Transverse colon (tissue), 4 donors: Measurements from ENCODE around the gene VAMP5. TPM values are rescaled to one million over a fixed set of nuclear protein-coding genes. Genes with fewer than 3 reads are reported as not detected.
"Not testable (repeated sequence)": the region's sequence is repeated elsewhere in the genome, so short reads cannot be mapped to it uniquely, and the experiment has no call there.

ENCODE experiments used
- DNase-seq: peaks from one replicate; pipeline ENCODE4 v3.0.0-alpha.2; 2019
- H3K27ac ChIP-seq, 4 donors: fragments of 200-600 bp; sonication (generic); 2 replicates each; pipeline ENCODE4 v1.5.1; 2016 to 2018; ENCODE audit warnings: inconsistent platforms in 4 of 4
- H3K27me3 ChIP-seq: fragments of 200-600 bp; sonication (generic); 2 replicates; pipeline ENCODE4 v1.5.1; 2017; ENCODE audit warnings: inconsistent platforms
- H3K36me3 ChIP-seq, 4 donors: fragments of 200-600 bp; sonication (generic); 2 replicates each; pipeline ENCODE4 v1.5.1; 2017 to 2019; ENCODE audit warnings: inconsistent platforms in 4 of 4
- H3K4me1 ChIP-seq, 4 donors: fragments of 200-600 bp; sonication (generic); 2 replicates each; pipeline ENCODE4 v1.5.1; 2017 to 2020; ENCODE audit warnings: inconsistent platforms in 4 of 4
- H3K4me3 ChIP-seq, 4 donors: fragments of 200-600 bp; sonication (generic); 1 replicate in 1 of 4; 2 replicates in 3 of 4; pipeline versions ENCODE4 v1.5.1 to v1.6.1; 2017 to 2019; ENCODE audit warnings: inconsistent platforms in 4 of 4
- H3K9me3 ChIP-seq, 2 donors: fragments of 200-600 bp; sonication (generic); 2 replicates each; pipeline ENCODE4 v1.5.1; 2017 to 2019; ENCODE audit warnings: inconsistent platforms in 2 of 2
- EP300 ChIP-seq: sonication (generic); formaldehyde crosslinking; IDR thresholded peaks from one replicate; pipeline ENCODE4 v1.6.1; 2017; ENCODE audit warnings: antibody characterized with exemption, low read depth
- POLR2A ChIP-seq: fragments of 450-650 bp; IDR thresholded peaks from one replicate; pipeline ENCODE4 v1.6.1; 2016; ENCODE audit warnings: antibody characterized with exemption, mild to moderate bottlenecking, moderate library complexity
- POLR2AphosphoS5 ChIP-seq, 3 donors: sonication (generic); formaldehyde crosslinking; IDR thresholded peaks; one replicate each; pipeline ENCODE4 v1.6.1; 2016; ENCODE audit warnings: antibody characterized with exemption in 3 of 3
- whole genome bisulfite sequencing, 2 donors: methylation state at CpG; one replicate each; pipeline ENCODE4 v1.1.5; 2018; ENCODE audit warnings: low coverage in 1 of 2; 5-methylcytosine and 5-hydroxymethylcytosine counted together
- in situ Hi-C, 4 donors: fragments of 200-750 bp; cut with MboI; loops; one replicate each; pipeline versions ENCODE4 v1.15.0 to v1.15.1; 2017; ENCODE audit warnings: low sequenced_read_pairs in 3 of 4, low pct_ligation_motif_present in 1 of 4, low pct_unique_long_range_greater_than_20kb in 1 of 4
- intact Hi-C: fragments of 100-400 bp; cut with DNase I; formaldehyde crosslinking; loops from one replicate; pipeline ENCODE4 v1.15.1; 2023; ENCODE audit warnings: low total_unique reads
- total RNA-seq, 4 donors: library from RNA; depleted of rRNA; stranded (reverse); fragments of >200 nt; gene quantifications; one replicate each; pipeline ENCODE4 v1.1.0, GENCODE V29; 2016
- TF ChIP-seq, protein P1 (sequence below), 5 experiments: fragments of 200-600 bp in 3 of 5; fragments of 450-650 bp in 2 of 5; sonication (generic) in 3 of 5; IDR thresholded peaks; 1 replicate in 2 of 5; 2 replicates in 3 of 5; pipeline ENCODE4 v1.5.1; 2016 to 2017; ENCODE audit warnings: antibody characterized with exemption in 5 of 5, inconsistent platforms in 3 of 5, mild to moderate bottlenecking in 2 of 5, moderate library complexity in 1 of 5

Gene VAMP5
- total RNA-seq, 4 donors from 2014 or later: 9.4 to 26.9 (median 17.1) TPM; not detected in 1

DNA sequence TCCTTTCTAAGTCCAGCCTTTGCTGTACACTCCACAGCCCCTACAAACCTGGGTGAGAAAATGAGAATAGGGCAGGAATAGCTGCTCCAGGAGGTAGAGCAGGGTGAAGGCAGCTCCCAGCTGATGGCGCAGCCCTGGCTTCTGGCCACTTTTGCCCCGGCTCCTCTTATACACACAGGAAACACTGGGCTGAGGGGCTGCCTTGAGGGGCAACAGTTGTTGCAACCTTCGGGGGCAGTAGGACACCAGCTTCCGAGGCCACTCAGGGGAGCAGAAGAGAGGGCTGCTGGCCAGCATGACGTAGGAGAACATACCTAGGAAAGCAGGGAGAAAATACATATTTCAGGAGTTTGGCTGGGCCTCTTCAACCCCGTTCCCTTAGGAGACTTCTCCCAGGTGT lies 31.0 kb upstream of the VAMP5 start:
- H3K4me3 ChIP-seq: no peak overlapping the region
- intact Hi-C loops: loop anchor here (2.0 kb wide), 1 partner anchor 132 kb away; no protein-coding TSS in a partner anchor
- H3K36me3 ChIP-seq: peaks cover 0 to 21% (median 10%) of the 10 kb centered on the region in 4 donors
- in situ Hi-C loops: loop anchor here in 2 of 4 donors (5.0 kb wide), 1 partner anchor 131 kb away; no protein-coding TSS in a partner anchor
- DNase-seq: no peak
- H3K4me1 ChIP-seq: no peaks in the 10 kb centered on the region
- no peaks in the 10 kb centered on the region for H3K9me3 ChIP-seq
- 71 to 79% methylated on average over 4 to 6 of the region's 6 CpGs for WGBS, 2 donors
- TF ChIP-seq POLR2A: no peak
- no peak overlapping the region for H3K27ac ChIP-seq
- no peaks in the 10 kb centered on the region for H3K27me3 ChIP-seq

DNA sequence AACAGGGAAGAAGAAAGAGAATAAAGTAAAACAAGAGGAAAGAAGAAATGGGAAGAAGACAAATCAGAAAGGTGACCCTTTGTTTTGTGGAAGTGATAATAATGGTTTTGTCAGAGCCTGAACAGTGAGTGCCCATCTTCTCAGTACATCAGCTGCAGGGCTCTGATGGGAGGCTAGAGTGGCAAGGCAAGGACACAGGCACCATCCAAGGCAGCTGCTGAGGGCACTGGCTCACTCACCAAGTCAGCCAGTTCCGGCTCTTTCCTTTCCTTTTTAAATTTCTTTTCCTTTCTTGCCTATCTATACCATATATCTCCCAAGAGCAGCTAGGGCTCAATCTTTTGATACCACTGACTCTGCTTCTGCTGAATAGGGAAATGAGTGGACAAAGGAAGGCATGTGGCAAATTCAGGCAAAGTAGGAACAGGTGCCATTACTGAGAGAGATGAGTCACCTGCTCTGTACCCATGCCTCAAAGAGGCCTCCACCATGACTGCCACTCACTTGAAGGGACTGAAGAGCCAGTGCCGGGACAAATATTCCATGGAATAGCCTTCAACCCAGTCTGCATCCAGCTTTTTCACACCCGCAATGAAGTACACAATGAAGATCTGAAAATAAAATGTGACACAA lies 29.1 kb upstream of the VAMP5 start:
- Histone ChIP-seq H3K4me3 (no peak overlapping the region), H3K27ac (no peak overlapping the region), H3K4me1 (peaks cover 2 to 14% (median 4%) of the 10 kb centered on the region in 4 donors), H3K9me3 (no peaks in the 10 kb centered on the region), H3K36me3 (peaks cover 0 to 21% (median 10%) of the 10 kb centered on the region in 4 donors), H3K27me3 (no peaks in the 10 kb centered on the region)
- intact Hi-C loops (no loop called here), in situ Hi-C loops (loop anchor here in 3 of 4 donors (5.0 kb wide), 1 partner anchor 133 kb away; no protein-coding TSS in a partner anchor)
- no peak for TF ChIP-seq POLR2A
- DNase-seq: no peak
- 76 to 94% methylated on average over 2 to 3 of the region's 3 CpGs for WGBS, 2 donors

DNA sequence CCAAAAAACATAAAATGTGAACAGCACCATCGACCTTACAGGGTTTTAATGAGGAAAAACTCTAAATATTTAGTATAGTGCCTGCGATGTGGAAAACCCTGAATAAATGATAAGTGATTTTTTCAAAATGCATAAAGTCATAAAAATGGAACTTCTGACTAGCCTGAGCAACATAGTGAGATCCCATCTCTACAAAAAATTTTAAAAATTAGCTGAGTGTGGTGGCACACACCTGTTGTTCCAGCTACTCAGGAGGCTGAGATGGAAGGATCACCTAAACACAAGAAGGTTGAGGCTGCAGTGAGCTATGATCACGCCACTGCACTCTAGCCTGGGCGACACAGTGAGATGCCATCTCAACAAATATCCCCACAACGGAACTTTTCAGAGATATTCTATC lies 27.1 kb upstream of the VAMP5 start:
- Histone ChIP-seq H3K36me3 (peaks cover 0 to 14% (median 6%) of the 10 kb centered on the region in 4 donors), H3K9me3 (no peaks in the 10 kb centered on the region), H3K4me1 (peaks cover 8 to 26% (median 13%) of the 10 kb centered on the region in 4 donors), H3K4me3 (no peak overlapping the region), H3K27me3 (no peaks in the 10 kb centered on the region), H3K27ac (no peak overlapping the region)
- in situ Hi-C loops (loop anchor here in 1 of 4 donors (5.0 kb wide), 1 partner anchor 135 kb away; no protein-coding TSS in a partner anchor), intact Hi-C loops (no loop called here)
- 90 to 92% methylated on average over 2 to 5 of the region's 5 CpGs for WGBS, 2 donors
- no peak for DNase-seq
- TF ChIP-seq, protein P1, sequence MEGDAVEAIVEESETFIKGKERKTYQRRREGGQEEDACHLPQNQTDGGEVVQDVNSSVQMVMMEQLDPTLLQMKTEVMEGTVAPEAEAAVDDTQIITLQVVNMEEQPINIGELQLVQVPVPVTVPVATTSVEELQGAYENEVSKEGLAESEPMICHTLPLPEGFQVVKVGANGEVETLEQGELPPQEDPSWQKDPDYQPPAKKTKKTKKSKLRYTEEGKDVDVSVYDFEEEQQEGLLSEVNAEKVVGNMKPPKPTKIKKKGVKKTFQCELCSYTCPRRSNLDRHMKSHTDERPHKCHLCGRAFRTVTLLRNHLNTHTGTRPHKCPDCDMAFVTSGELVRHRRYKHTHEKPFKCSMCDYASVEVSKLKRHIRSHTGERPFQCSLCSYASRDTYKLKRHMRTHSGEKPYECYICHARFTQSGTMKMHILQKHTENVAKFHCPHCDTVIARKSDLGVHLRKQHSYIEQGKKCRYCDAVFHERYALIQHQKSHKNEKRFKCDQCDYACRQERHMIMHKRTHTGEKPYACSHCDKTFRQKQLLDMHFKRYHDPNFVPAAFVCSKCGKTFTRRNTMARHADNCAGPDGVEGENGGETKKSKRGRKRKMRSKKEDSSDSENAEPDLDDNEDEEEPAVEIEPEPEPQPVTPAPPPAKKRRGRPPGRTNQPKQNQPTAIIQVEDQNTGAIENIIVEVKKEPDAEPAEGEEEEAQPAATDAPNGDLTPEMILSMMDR (IDR thresholded peaks at IDR 0.05): no peak
- TF ChIP-seq POLR2AphosphoS5 (IDR thresholded peaks at IDR 0.05) (no peak), POLR2A (no peak), EP300 (no peak)

DNA sequence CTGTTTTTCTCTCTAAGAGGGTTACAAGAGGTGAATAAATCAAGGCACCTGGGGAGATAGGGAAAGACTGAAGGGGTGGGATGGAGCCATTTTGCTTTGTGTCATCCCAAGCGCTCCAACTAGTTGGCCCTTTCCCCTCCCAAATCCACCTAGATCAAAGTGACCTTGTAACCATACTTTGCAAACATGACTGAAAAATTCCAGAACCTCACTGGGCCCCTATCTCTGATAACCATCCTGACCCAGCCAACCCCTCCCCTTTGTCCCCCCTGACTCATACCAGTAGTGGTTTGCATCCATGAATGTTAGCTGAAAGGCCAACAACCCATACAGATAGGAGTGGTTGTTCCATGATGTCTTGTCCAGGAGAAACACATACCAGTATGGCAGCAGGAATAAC lies 26.1 kb upstream of the VAMP5 start:
- no peak for TF ChIP-seq EP300
- no peak for TF ChIP-seq POLR2AphosphoS5 (IDR thresholded peaks at IDR 0.05)
- no peak for TF ChIP-seq POLR2A
- TF ChIP-seq, protein P1 (IDR thresholded peaks at IDR 0.05): no peak
- in situ Hi-C loops: loop anchor here in 1 of 4 donors (5.0 kb wide), 1 partner anchor 136 kb away; no protein-coding TSS in a partner anchor
- H3K27ac ChIP-seq: no peak overlapping the region
- H3K36me3 ChIP-seq: peaks cover 0 to 14% (median 3%) of the 10 kb centered on the region in 4 donors
- whole genome bisulfite sequencing, 2 donors: 95 to 100% methylated on average over 1 of the region's 1 CpG
- H3K4me3 ChIP-seq: no peak overlapping the region
- DNase-seq: no peak
- no peaks in the 10 kb centered on the region for H3K9me3 ChIP-seq
- H3K4me1 ChIP-seq: peaks cover 9 to 28% (median 13%) of the 10 kb centered on the region in 4 donors
- H3K27me3 ChIP-seq: no peaks in the 10 kb centered on the region
- intact Hi-C loops: no loop called here

DNA sequence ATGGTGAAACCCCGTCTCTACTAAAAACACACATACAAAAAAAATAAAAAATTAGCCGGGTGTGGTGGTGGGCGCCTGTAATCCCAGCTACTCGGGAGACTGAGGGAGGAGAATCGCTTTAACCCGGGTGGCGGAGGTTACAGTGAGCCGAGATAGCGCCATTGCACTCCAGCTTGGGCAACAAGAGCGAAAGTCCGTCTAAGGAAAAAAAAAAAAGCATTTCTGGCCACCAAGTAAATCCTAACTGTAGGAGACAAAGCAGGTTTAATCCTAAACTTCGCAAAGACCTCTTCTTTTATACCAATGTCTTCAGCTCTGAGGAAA lies 23.9 kb upstream of the VAMP5 start:
- in situ Hi-C loops: not testable (repeated sequence)

More for the DNA sequence above, 23.9 kb upstream of the VAMP5 start:
- H3K27me3 ChIP-seq, DNase-seq, intact Hi-C loops, H3K9me3 ChIP-seq, H3K36me3 ChIP-seq: not testable (repeated sequence)
- 79 to 85% methylated on average over 12 of the region's 12 CpGs for WGBS, 2 donors
- Histone ChIP-seq H3K27ac (peak overlapping the region; percentile 86 to 92 (median 90)), H3K4me1 (peaks cover 9 to 28% (median 13%) of the 10 kb centered on the region in 4 donors), H3K4me3 (peak overlapping the region in 3 of 4 donors; percentile 71 to 83 (median 81))
